Neuronal stem cell (in vitro differentiated cells): ENCODE measurements around the gene ATP6V1E1.

Experiments used
- DNase-seq: peaks from one replicate; pipeline ENCODE4 v3.0.0-alpha.2; 2013; ENCODE audit warnings: low spot score
- H2AFZ ChIP-seq: one replicate; pipeline ENCODE4 v1.6.1; 2013; ENCODE audit warnings: mild to moderate bottlenecking, low read length, inconsistent platforms
- H2AK5ac ChIP-seq: 2 replicates; pipeline ENCODE4 v1.6.1; 2013; ENCODE audit warnings: low read depth, mild to moderate bottlenecking, inconsistent platforms, low read length, moderate library complexity, mixed read lengths
- H2BK120ac ChIP-seq: 2 replicates; pipeline ENCODE4 v1.6.1; 2013; ENCODE audit warnings: low read depth, mild to moderate bottlenecking, inconsistent platforms, low read length, moderate library complexity, mixed read lengths
- H2BK12ac ChIP-seq: one replicate; pipeline ENCODE4 v1.6.1; 2013; ENCODE audit warnings: low read length, inconsistent platforms
- H2BK15ac ChIP-seq: 2 replicates; pipeline ENCODE4 v1.6.1; 2013; ENCODE audit warnings: mild to moderate bottlenecking, low read length, inconsistent platforms, mixed read lengths
- H2BK5ac ChIP-seq: one replicate; pipeline ENCODE4 v1.6.1; 2013; ENCODE audit warnings: inconsistent platforms, mild to moderate bottlenecking, low read length, moderate library complexity
- H3K14ac ChIP-seq: one replicate; pipeline ENCODE4 v1.6.1; 2013; ENCODE audit warnings: low read length, inconsistent platforms
- H3K18ac ChIP-seq: 2 replicates; pipeline ENCODE4 v1.6.1; 2013; ENCODE audit warnings: low read length, inconsistent platforms
- H3K23ac ChIP-seq: 2 replicates; pipeline ENCODE4 v1.6.1; 2013; ENCODE audit warnings: low read depth, mild to moderate bottlenecking, mixed read lengths, low read length, inconsistent platforms; ENCODE audit not compliant: poor library complexity
- H3K27ac ChIP-seq: replicated peaks from 3 replicates; pipeline ENCODE4 v1.5.1; 2013; ENCODE audit warnings: low read length, inconsistent platforms
- H3K27me3 ChIP-seq, 3 experiments: 2 replicates each; pipeline ENCODE4 v1.6.1; 2013; ENCODE audit warnings: low read length in 3 of 3, mild to moderate bottlenecking in 2 of 3, inconsistent platforms in 1 of 3, low read depth in 1 of 3, mixed read lengths in 1 of 3, moderate library complexity in 1 of 3; ENCODE audit not compliant: control insufficient read depth in 3 of 3, insufficient read depth in 3 of 3
- H3K36me3 ChIP-seq, 2 donors: replicated peaks in 1 of 2; 2 replicates each; pipeline ENCODE4 v1.6.1; 2013; ENCODE audit warnings: low read length in 2 of 2; ENCODE audit not compliant: control insufficient read depth in 2 of 2, insufficient read depth in 2 of 2
- H3K4ac ChIP-seq: 2 replicates; pipeline ENCODE4 v1.6.1; 2013; ENCODE audit warnings: inconsistent platforms, mild to moderate bottlenecking, low read length, moderate library complexity
- H3K4me1 ChIP-seq, 2 donors: 1 replicate in 1 of 2; 2 replicates in 1 of 2; pipeline ENCODE4 v1.6.1; 2013; ENCODE audit warnings: low read length in 2 of 2, low read depth in 1 of 2; ENCODE audit not compliant: control insufficient read depth in 2 of 2, insufficient read depth in 1 of 2
- H3K4me2 ChIP-seq: one replicate; pipeline ENCODE4 v1.6.1; 2013; ENCODE audit warnings: mild to moderate bottlenecking, low read length, inconsistent platforms; ENCODE audit not compliant: insufficient read depth, poor library complexity, severe bottlenecking
- H3K4me3 ChIP-seq, 2 donors: 2 replicates each; pipeline ENCODE4 v1.5.1; 2013; ENCODE audit warnings: low read length in 2 of 2, mild to moderate bottlenecking in 2 of 2, inconsistent platforms in 1 of 2, moderate library complexity in 1 of 2
- H3K79me1 ChIP-seq: one replicate; pipeline ENCODE4 v1.6.1; 2013; ENCODE audit warnings: low read depth, mild to moderate bottlenecking, inconsistent platforms, low read length, moderate library complexity
- H3K9ac ChIP-seq: one replicate; pipeline ENCODE4 v1.6.1; 2013; ENCODE audit warnings: mild to moderate bottlenecking, low read depth, low read length, inconsistent platforms; ENCODE audit not compliant: poor library complexity
- H3K9me3 ChIP-seq, 2 donors: replicated peaks in 1 of 2; 2 replicates each; pipeline versions ENCODE3 to v1.6.1; 2013; ENCODE audit warnings: low read length in 2 of 2, mild to moderate bottlenecking in 2 of 2, inconsistent platforms in 1 of 2, low read depth in 1 of 2, mixed read lengths in 1 of 2, moderate library complexity in 1 of 2; ENCODE audit not compliant: control insufficient read depth in 2 of 2, insufficient read depth in 1 of 2
- H4K8ac ChIP-seq: one replicate; pipeline ENCODE4 v1.6.1; 2013; ENCODE audit warnings: low read depth, mild to moderate bottlenecking, inconsistent platforms, low read length, moderate library complexity
- H4K91ac ChIP-seq: one replicate; pipeline ENCODE4 v1.6.1; 2013; ENCODE audit warnings: low read length, low read depth, mild to moderate bottlenecking, inconsistent platforms; ENCODE audit not compliant: poor library complexity
- WGBS, 2 donors: extraction: QIAGEN DNeasy Blood & Tissue Kit; methylation state at CpG; one replicate each; pipeline ENCODE4 v1.1.7; 2013; ENCODE audit warnings: missing lambda C conversion rate in 2 of 2, mixed read lengths in 1 of 2; ENCODE audit not compliant: insufficient read length in 2 of 2, insufficient replicate concordance in 1 of 2; ENCODE audit errors: extremely low coverage in 2 of 2; 5-methylcytosine and 5-hydroxymethylcytosine counted together

Gene ATP6V1E1

DNA sequence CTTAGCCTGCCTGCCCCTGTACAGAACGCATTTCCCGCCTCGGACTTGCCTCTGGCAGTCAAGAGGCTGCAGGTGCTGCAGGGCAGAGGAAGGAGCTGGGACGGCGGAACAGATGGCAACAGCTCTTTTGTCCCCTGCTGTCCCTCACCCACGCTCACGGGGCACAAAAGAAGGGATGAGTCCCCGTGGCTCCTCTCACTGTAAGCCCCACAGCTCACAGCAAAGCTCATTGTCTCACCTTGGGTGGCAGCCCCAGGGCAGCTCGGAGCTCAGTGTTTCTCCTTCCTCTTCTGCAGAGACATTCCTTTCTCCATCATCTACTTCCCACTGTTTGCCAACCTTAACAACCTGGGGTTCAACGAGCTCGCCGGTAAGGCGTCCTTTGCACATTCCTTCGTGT lies 40.9 kb downstream of the ATP6V1E1 start:
- Histone ChIP-seq H3K27me3 (no peaks in the 10 kb centered on the region), H3K4me2 (no peak overlapping the region), H4K8ac (no peak overlapping the region)

GRCh38 chr22:17586831-17587440 lies 41.6 kb downstream of the ATP6V1E1 start:
- H3K4ac ChIP-seq, result no peak overlapping the region
- DNase-seq, result no peak
- H3K14ac ChIP-seq, result no peak overlapping the region
- H3K4me3 ChIP-seq, result no peak overlapping the region
- H4K8ac ChIP-seq, result no peak overlapping the region
- no peak overlapping the region for H2BK5ac ChIP-seq
- no peak overlapping the region for H2AFZ ChIP-seq
- no peak overlapping the region for H3K23ac ChIP-seq
- H2BK15ac ChIP-seq, result no peak overlapping the region
- no peak overlapping the region for H2BK120ac ChIP-seq
- H2AK5ac ChIP-seq, result peak overlapping the region; percentile 29
- no peaks in the 10 kb centered on the region for H3K27me3 ChIP-seq
- H4K91ac ChIP-seq, result no peak overlapping the region
- no peaks in the 10 kb centered on the region for H3K79me1 ChIP-seq
- H3K4me2 ChIP-seq, result no peak overlapping the region
- H3K4me1 ChIP-seq, result peaks cover 0 to 4% of the 10 kb centered on the region in 2 donors
- no peak overlapping the region for H3K27ac ChIP-seq
- no peak overlapping the region for H2BK12ac ChIP-seq
- H3K18ac ChIP-seq, result no peak overlapping the region
- no CpG with 5 or more reads among the region's 14 CpGs for WGBS, 2 donors
- peaks cover 4 to 23% of the 10 kb centered on the region in 2 donors for H3K36me3 ChIP-seq
- H3K9me3 ChIP-seq, result peaks cover 0 to 1% of the 10 kb centered on the region in 2 donors
- H3K9ac ChIP-seq, result peak overlapping the region; percentile 22

More for the DNA sequence above, 40.9 kb downstream of the ATP6V1E1 start:
- H2BK120ac ChIP-seq, result no peak overlapping the region
- no peak overlapping the region for H4K91ac ChIP-seq
- H3K27ac ChIP-seq, result no peak overlapping the region
- no peak overlapping the region for H3K9ac ChIP-seq
- H3K36me3 ChIP-seq, result peaks cover 10 to 30% of the 10 kb centered on the region in 2 donors
- no peak overlapping the region for H3K4ac ChIP-seq
- peak overlapping the region; percentile 59 for H3K18ac ChIP-seq
- DNase-seq, result no peak
- peaks cover 0 to 4% of the 10 kb centered on the region in 2 donors for H3K4me1 ChIP-seq
- no peak overlapping the region for H2AFZ ChIP-seq
- peak overlapping the region; percentile 36 for H2AK5ac ChIP-seq
- H2BK15ac ChIP-seq, result no peak overlapping the region
- no peak overlapping the region for H2BK5ac ChIP-seq
- H3K4me3 ChIP-seq, result no peak overlapping the region
- no peak overlapping the region for H2BK12ac ChIP-seq
- H3K23ac ChIP-seq, result peak overlapping the region; percentile 45
- no peaks in the 10 kb centered on the region for H3K79me1 ChIP-seq
- H3K14ac ChIP-seq, result peak overlapping the region; percentile 14
- H3K9me3 ChIP-seq, result peaks cover 0 to 1% of the 10 kb centered on the region in 2 donors
- WGBS, 2 donors, result no CpG with 5 or more reads among the region's 14 CpGs

GRCh38 chr22:17583151-17583550 lies 45.4 kb downstream of the ATP6V1E1 start:
- no peak overlapping the region for H3K23ac ChIP-seq
- no peak overlapping the region for H2BK120ac ChIP-seq
- H4K8ac ChIP-seq, result peak overlapping the region; percentile 72
- H3K18ac ChIP-seq, result no peak overlapping the region
- no peak overlapping the region for H2AFZ ChIP-seq
- no peak for DNase-seq
- H3K9ac ChIP-seq, result no peak overlapping the region
- H3K4me3 ChIP-seq, result no peak overlapping the region
- no peak overlapping the region for H4K91ac ChIP-seq
- H3K4me1 ChIP-seq, result peaks cover 6 to 7% of the 10 kb centered on the region in 2 donors
- H3K4ac ChIP-seq, result no peak overlapping the region
- H2BK5ac ChIP-seq, result no peak overlapping the region
- H3K27ac ChIP-seq, result no peak overlapping the region
- H2AK5ac ChIP-seq, result no peak overlapping the region
- no peak overlapping the region for H2BK12ac ChIP-seq
- no peaks in the 10 kb centered on the region for H3K27me3 ChIP-seq
- H3K36me3 ChIP-seq, result no peaks in the 10 kb centered on the region
- no peak overlapping the region for H2BK15ac ChIP-seq
- H3K4me2 ChIP-seq, result no peak overlapping the region
- WGBS, 2 donors, result no CpG with 5 or more reads among the region's 10 CpGs
- peaks cover 0 to 1% of the 10 kb centered on the region in 2 donors for H3K9me3 ChIP-seq
- H3K79me1 ChIP-seq, result no peaks in the 10 kb centered on the region
- no peak overlapping the region for H3K14ac ChIP-seq

GRCh38 chr22:17581631-17582030 lies 46.9 kb downstream of the ATP6V1E1 start:
- no peak overlapping the region for H3K4me2 ChIP-seq
- no peak for DNase-seq
- WGBS, 2 donors, result no CpG with 5 or more reads among the region's 17 CpGs
- H3K27me3 ChIP-seq, result no peaks in the 10 kb centered on the region
- no peaks in the 10 kb centered on the region for H3K79me1 ChIP-seq
- H2BK120ac ChIP-seq, result no peak overlapping the region
- H4K91ac ChIP-seq, result no peak overlapping the region
- no peaks in the 10 kb centered on the region for H3K9me3 ChIP-seq
- peaks cover 3 to 6% of the 10 kb centered on the region in 2 donors for H3K4me1 ChIP-seq
- peak overlapping the region; percentile 75 for H2AFZ ChIP-seq
- no peak overlapping the region for H2BK12ac ChIP-seq
- H3K18ac ChIP-seq, result peak overlapping the region; percentile 57
- peak overlapping the region; percentile 47 for H3K14ac ChIP-seq
- peak overlapping the region; percentile 55 for H3K23ac ChIP-seq
- no peak overlapping the region for H2BK5ac ChIP-seq
- H3K9ac ChIP-seq, result no peak overlapping the region
- H3K4me3 ChIP-seq, result no peak overlapping the region
- H3K27ac ChIP-seq, result no peak overlapping the region
- H3K36me3 ChIP-seq, result no peaks in the 10 kb centered on the region
- H4K8ac ChIP-seq, result no peak overlapping the region
- no peak overlapping the region for H2BK15ac ChIP-seq
- H3K4ac ChIP-seq, result no peak overlapping the region
- H2AK5ac ChIP-seq, result peak overlapping the region; percentile 84
